Transverse colon (tissue), 3 donors: ENCODE data around the gene MID1.

Experiments used
- POLR2A ChIP-seq: fragments of 450-650 bp; IDR thresholded peaks from one replicate; pipeline ENCODE4 v1.6.1; 2016; ENCODE audit warnings: antibody characterized with exemption, mild to moderate bottlenecking, moderate library complexity
- TF ChIP-seq, protein P1 (sequence below), 5 experiments: fragments of 200-600 bp in 3 of 5; fragments of 450-650 bp in 2 of 5; sonication (generic) in 3 of 5; IDR thresholded peaks; 1 replicate in 2 of 5; 2 replicates in 3 of 5; pipeline ENCODE4 v1.5.1; 2016 to 2017; ENCODE audit warnings: antibody characterized with exemption in 5 of 5, inconsistent platforms in 3 of 5, mild to moderate bottlenecking in 2 of 5, moderate library complexity in 1 of 5

GRCh38 chrX:10630320-10630719 lies 9.9 kb upstream of the MID1 start:
- TF ChIP-seq, protein P1, sequence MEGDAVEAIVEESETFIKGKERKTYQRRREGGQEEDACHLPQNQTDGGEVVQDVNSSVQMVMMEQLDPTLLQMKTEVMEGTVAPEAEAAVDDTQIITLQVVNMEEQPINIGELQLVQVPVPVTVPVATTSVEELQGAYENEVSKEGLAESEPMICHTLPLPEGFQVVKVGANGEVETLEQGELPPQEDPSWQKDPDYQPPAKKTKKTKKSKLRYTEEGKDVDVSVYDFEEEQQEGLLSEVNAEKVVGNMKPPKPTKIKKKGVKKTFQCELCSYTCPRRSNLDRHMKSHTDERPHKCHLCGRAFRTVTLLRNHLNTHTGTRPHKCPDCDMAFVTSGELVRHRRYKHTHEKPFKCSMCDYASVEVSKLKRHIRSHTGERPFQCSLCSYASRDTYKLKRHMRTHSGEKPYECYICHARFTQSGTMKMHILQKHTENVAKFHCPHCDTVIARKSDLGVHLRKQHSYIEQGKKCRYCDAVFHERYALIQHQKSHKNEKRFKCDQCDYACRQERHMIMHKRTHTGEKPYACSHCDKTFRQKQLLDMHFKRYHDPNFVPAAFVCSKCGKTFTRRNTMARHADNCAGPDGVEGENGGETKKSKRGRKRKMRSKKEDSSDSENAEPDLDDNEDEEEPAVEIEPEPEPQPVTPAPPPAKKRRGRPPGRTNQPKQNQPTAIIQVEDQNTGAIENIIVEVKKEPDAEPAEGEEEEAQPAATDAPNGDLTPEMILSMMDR (IDR thresholded peaks at IDR 0.05), result no peak
- TF ChIP-seq POLR2A, result no peak
